Stomach smooth muscle (tissue), 2 donors: ENCODE measurements around the gene MED12L.
A peak's percentile ranks its signal among the peaks of the same experiment; 100 is the strongest.

Experiments used
- H3K27ac ChIP-seq: one replicate; pipeline ENCODE4 v1.7.0; 2013; ENCODE audit warnings: mild to moderate bottlenecking, low read length, inconsistent platforms
- H3K27me3 ChIP-seq, 2 donors: one replicate each; pipeline ENCODE4 v1.7.0; 2013; ENCODE audit warnings: low read length in 2 of 2; ENCODE audit not compliant: insufficient read depth in 2 of 2, control insufficient read depth in 1 of 2
- H3K36me3 ChIP-seq, 2 donors: one replicate each; pipeline ENCODE4 v1.7.0; 2013; ENCODE audit warnings: low read length in 2 of 2; ENCODE audit not compliant: control insufficient read depth in 2 of 2, insufficient read depth in 2 of 2
- H3K4me1 ChIP-seq: one replicate; pipeline ENCODE4 v1.7.0; 2013; ENCODE audit warnings: low read length; ENCODE audit not compliant: control insufficient read depth, insufficient read depth
- H3K4me3 ChIP-seq, 2 donors: one replicate each; pipeline ENCODE4 v1.7.0; 2013; ENCODE audit warnings: low read length in 2 of 2
- H3K9ac ChIP-seq, 2 donors: one replicate each; pipeline ENCODE4 v1.7.0; 2013; ENCODE audit warnings: low read length in 2 of 2, mild to moderate bottlenecking in 1 of 2
- H3K9me3 ChIP-seq, 2 donors: one replicate each; pipeline ENCODE4 v1.7.0; 2013; ENCODE audit warnings: low read length in 2 of 2; ENCODE audit not compliant: control insufficient read depth in 2 of 2
- donor health status: healthy.
- donor health status: Pancreatic carcinoma.

MED12L gene

GRCh38 chr3:151276687-151277042 is 191.2 kb downstream of the MED12L start:
- H3K36me3 ChIP-seq: no peaks in the 10 kb centered on the region
- H3K27ac ChIP-seq: no peak overlapping the region
- peak overlapping the region in 1 of 2 donors; percentile 35 for H3K4me3 ChIP-seq

GRCh38 chr3:151278230-151278629 is 192.8 kb downstream of the MED12L start, which contains the start of gene P2RY14:
TSS of gene P2RY14 (minus strand) at chr3:151278542. CDS start at chr3:151214316, 64,226 bp downstream.
- peak within 1 kb of the TSS; percentile 31 for H3K27ac ChIP-seq
- H3K4me1 ChIP-seq: no peaks in the 10 kb centered on the region

More at GRCh38 chr3:151276687-151277042, 191.2 kb downstream of the MED12L start:
- Histone ChIP-seq H3K27me3 (no peaks in the 10 kb centered on the region), H3K4me1 (no peaks in the 10 kb centered on the region), H3K9ac (no peak overlapping the region), H3K9me3 (no peaks in the 10 kb centered on the region)

GRCh38 chr3:151281671-151282324 is 196.3 kb downstream of the MED12L start:
- H3K27ac ChIP-seq: no peak overlapping the region

More at GRCh38 chr3:151278230-151278629, 192.8 kb downstream of the MED12L start, which contains the start of gene P2RY14:
- Histone ChIP-seq H3K9me3 (no peaks in the 10 kb centered on the region), H3K27me3 (no peaks in the 10 kb centered on the region), H3K4me3 (no peak within 1 kb of the TSS), H3K36me3 (no peaks in the 10 kb centered on the region), H3K9ac (no peak within 1 kb of the TSS)

GRCh38 chr3:151282921-151283320 is 197.5 kb downstream of the MED12L start:
- Histone ChIP-seq H3K9ac (no peak overlapping the region), H3K36me3 (no peaks in the 10 kb centered on the region), H3K4me1 (peaks cover 3% of the 10 kb centered on the region), H3K4me3 (no peak overlapping the region), H3K27me3 (no peaks in the 10 kb centered on the region), H3K9me3 (no peaks in the 10 kb centered on the region), H3K27ac (no peak overlapping the region)

More at GRCh38 chr3:151281671-151282324, 196.3 kb downstream of the MED12L start:
- H3K4me3 ChIP-seq: no peak overlapping the region
- no peaks in the 10 kb centered on the region for H3K36me3 ChIP-seq
- H3K9ac ChIP-seq: no peak overlapping the region
- peaks cover 3% of the 10 kb centered on the region for H3K4me1 ChIP-seq
- no peaks in the 10 kb centered on the region for H3K9me3 ChIP-seq
- no peaks in the 10 kb centered on the region for H3K27me3 ChIP-seq

- Histone ChIP-seq H3K4me1 (peaks cover 3% of the 10 kb centered on the region), H3K4me3 (no peak overlapping the region), H3K36me3 (no peaks in the 10 kb centered on the region), H3K9ac (no peak overlapping the region), H3K27ac (no peak overlapping the region), H3K9me3 (no peaks in the 10 kb centered on the region), H3K27me3 (no peaks in the 10 kb centered on the region)
These were observed 197.9 kb downstream of the MED12L start for GRCh38 chr3:151283387-151283786.

- H3K9ac ChIP-seq: no peak overlapping the region
- H3K27ac ChIP-seq: no peak overlapping the region
- H3K4me1 ChIP-seq: peaks cover 3% of the 10 kb centered on the region
- no peaks in the 10 kb centered on the region for H3K36me3 ChIP-seq
- no peaks in the 10 kb centered on the region for H3K27me3 ChIP-seq
- no peaks in the 10 kb centered on the region for H3K9me3 ChIP-seq
- H3K4me3 ChIP-seq: no peak overlapping the region
These were observed 198.5 kb downstream of the MED12L start for GRCh38 chr3:151283907-151284461.

- H3K27me3 ChIP-seq: no peaks in the 10 kb centered on the region
- no peaks in the 10 kb centered on the region for H3K36me3 ChIP-seq
- no peaks in the 10 kb centered on the region for H3K9me3 ChIP-seq
- H3K27ac ChIP-seq: no peak overlapping the region
- H3K4me1 ChIP-seq: peaks cover 3% of the 10 kb centered on the region
- H3K9ac ChIP-seq: no peak overlapping the region
- no peak overlapping the region for H3K4me3 ChIP-seq
These were observed 200.5 kb downstream of the MED12L start for GRCh38 chr3:151285940-151286339.

- Histone ChIP-seq H3K9ac (no peak overlapping the region), H3K4me1 (no peaks in the 10 kb centered on the region), H3K36me3 (no peaks in the 10 kb centered on the region), H3K4me3 (no peak overlapping the region), H3K27ac (no peak overlapping the region), H3K9me3 (no peaks in the 10 kb centered on the region), H3K27me3 (no peaks in the 10 kb centered on the region)
These were observed 204.0 kb downstream of the MED12L start for GRCh38 chr3:151289445-151289844.

GRCh38 chr3:151290673-151291072 is 205.2 kb downstream of the MED12L start:
- no peak overlapping the region for H3K9ac ChIP-seq
- no peaks in the 10 kb centered on the region for H3K36me3 ChIP-seq
- no peak overlapping the region for H3K27ac ChIP-seq
- no peaks in the 10 kb centered on the region for H3K4me1 ChIP-seq
- H3K9me3 ChIP-seq: no peaks in the 10 kb centered on the region
- no peak overlapping the region for H3K4me3 ChIP-seq
- no peaks in the 10 kb centered on the region for H3K27me3 ChIP-seq

- no peaks in the 10 kb centered on the region for H3K36me3 ChIP-seq
- H3K4me1 ChIP-seq: no peaks in the 10 kb centered on the region
- H3K9me3 ChIP-seq: no peaks in the 10 kb centered on the region
- H3K27me3 ChIP-seq: no peaks in the 10 kb centered on the region
- no peak overlapping the region for H3K4me3 ChIP-seq
- no peak overlapping the region for H3K27ac ChIP-seq
- H3K9ac ChIP-seq: no peak overlapping the region
These were observed 207.7 kb downstream of the MED12L start for GRCh38 chr3:151293127-151293526.

GRCh38 chr3:151296226-151296625 is 210.8 kb downstream of the MED12L start:
- H3K9ac ChIP-seq: no peak overlapping the region
- no peaks in the 10 kb centered on the region for H3K4me1 ChIP-seq
- no peak overlapping the region for H3K27ac ChIP-seq
- no peak overlapping the region for H3K4me3 ChIP-seq
- no peaks in the 10 kb centered on the region for H3K36me3 ChIP-seq
- no peaks in the 10 kb centered on the region for H3K27me3 ChIP-seq
- no peaks in the 10 kb centered on the region for H3K9me3 ChIP-seq
